Glutamatergic neuron (in vitro differentiated cells): Measurements from ENCODE around the gene FAM111A. TPM values are rescaled to one million over a fixed set of nuclear protein-coding genes. Genes with fewer than 3 reads are reported as not detected.
"Not testable (repeated sequence)": the region's sequence is repeated elsewhere in the genome, so short reads cannot be mapped to it uniquely, and the experiment has no call there.

Experiments used
- DNase-seq: peaks from one replicate; pipeline ENCODE4 v3.0.0; 2022
- H3K27ac Mint-ChIP-seq: one replicate; pipeline ENCODE4 v1.8.0; 2020; ENCODE audit warnings: mild to moderate bottlenecking, mixed read lengths, inconsistent platforms; ENCODE audit not compliant: unreplicated experiment
- H3K27me3 Mint-ChIP-seq: one replicate; pipeline ENCODE4 v1.8.0; 2020; ENCODE audit warnings: mild to moderate bottlenecking, moderate library complexity, mixed read lengths, inconsistent platforms; ENCODE audit not compliant: unreplicated experiment
- H3K36me3 Mint-ChIP-seq: one replicate; pipeline ENCODE4 v1.8.0; 2020; ENCODE audit warnings: mild to moderate bottlenecking, mixed read lengths, inconsistent platforms; ENCODE audit not compliant: unreplicated experiment
- H3K4me1 Mint-ChIP-seq: one replicate; pipeline ENCODE4 v1.8.0; 2020; ENCODE audit warnings: mild to moderate bottlenecking, low read depth, mixed read lengths, inconsistent platforms; ENCODE audit not compliant: unreplicated experiment
- H3K4me3 Mint-ChIP-seq: one replicate; pipeline ENCODE4 v1.8.0; 2020; ENCODE audit warnings: mild to moderate bottlenecking, mixed read lengths, inconsistent platforms; ENCODE audit not compliant: unreplicated experiment
- H3K9me3 Mint-ChIP-seq: one replicate; pipeline ENCODE4 v1.8.0; 2020; ENCODE audit warnings: mild to moderate bottlenecking, moderate library complexity, mixed read lengths, inconsistent platforms; ENCODE audit not compliant: unreplicated experiment
- CTCF ChIP-seq: fragments of 200-600 bp; sonication (generic); IDR thresholded peaks from one replicate; pipeline ENCODE4 v1.5.0; 2021; ENCODE audit not compliant: partially characterized antibody, unreplicated experiment
- long read RNA-seq: library from polyadenylated mRNA; unstranded; transcript quantifications from one replicate; pipeline ENCODE4 v2.0.0, GENCODE V29; 2020; ENCODE audit not compliant: unreplicated experiment
- total RNA-seq: library from RNA; stranded (reverse); fragmentation: NEBNext Ultra II Directional; extraction: Animal tissue kit (Norgen Biotek cat#: 25700); gene quantifications from one replicate; pipeline ENCODE4 v1.2.1, GENCODE V29; 2021; ENCODE audit not compliant: unreplicated experiment

The FAM111A gene, protein sequence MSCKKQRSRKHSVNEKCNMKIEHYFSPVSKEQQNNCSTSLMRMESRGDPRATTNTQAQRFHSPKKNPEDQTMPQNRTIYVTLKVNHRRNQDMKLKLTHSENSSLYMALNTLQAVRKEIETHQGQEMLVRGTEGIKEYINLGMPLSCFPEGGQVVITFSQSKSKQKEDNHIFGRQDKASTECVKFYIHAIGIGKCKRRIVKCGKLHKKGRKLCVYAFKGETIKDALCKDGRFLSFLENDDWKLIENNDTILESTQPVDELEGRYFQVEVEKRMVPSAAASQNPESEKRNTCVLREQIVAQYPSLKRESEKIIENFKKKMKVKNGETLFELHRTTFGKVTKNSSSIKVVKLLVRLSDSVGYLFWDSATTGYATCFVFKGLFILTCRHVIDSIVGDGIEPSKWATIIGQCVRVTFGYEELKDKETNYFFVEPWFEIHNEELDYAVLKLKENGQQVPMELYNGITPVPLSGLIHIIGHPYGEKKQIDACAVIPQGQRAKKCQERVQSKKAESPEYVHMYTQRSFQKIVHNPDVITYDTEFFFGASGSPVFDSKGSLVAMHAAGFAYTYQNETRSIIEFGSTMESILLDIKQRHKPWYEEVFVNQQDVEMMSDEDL
- 3.1 TPM for total RNA-seq
- long read RNA-seq: 0 reads

GRCh38 chr11:59142530-59143507 is at the start of gene FAM111A:
Gene FAM111A, plus strand, starts transcription at chr11:59142856. Its CDS starts 6,017 bp downstream, at chr11:59148873.
- Mint-ChIP-seq H3K4me3 (peak within 1 kb of the TSS; percentile 95), H3K4me1 (peaks cover 3% of the 10 kb centered on the region), H3K36me3 (no peaks in the 10 kb centered on the region), H3K9me3 (no peaks in the 10 kb centered on the region), H3K27me3 (peaks cover 11% of the 10 kb centered on the region), H3K27ac (no peak within 1 kb of the TSS)
- TF ChIP-seq CTCF: no peak
- peak; percentile 63 for DNase-seq

DNA sequence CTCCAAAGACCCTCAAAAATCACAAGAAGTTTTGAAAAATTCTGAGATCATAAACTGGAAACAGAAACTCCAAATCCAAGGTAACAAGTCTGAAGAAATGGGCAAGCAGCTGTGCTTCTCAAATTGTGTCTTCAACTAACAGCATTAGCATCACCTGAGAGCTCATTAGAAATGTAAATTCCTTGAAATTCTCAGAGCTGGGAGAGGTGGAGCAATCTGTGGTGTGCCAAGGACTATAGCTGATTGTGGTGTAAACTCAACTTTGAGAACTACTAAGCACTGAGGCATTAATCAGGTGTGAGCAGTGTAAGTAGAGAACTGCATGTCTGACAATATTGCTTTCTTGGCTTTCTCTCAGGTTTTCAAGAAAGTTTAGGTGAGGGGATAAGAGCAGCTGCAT is 49.1 kb upstream of the FAM111A start:
- H3K27me3 Mint-ChIP-seq, DNase-seq, H3K4me1 Mint-ChIP-seq, H3K27ac Mint-ChIP-seq, H3K4me3 Mint-ChIP-seq, H3K9me3 Mint-ChIP-seq, H3K36me3 Mint-ChIP-seq: not testable (repeated sequence)

- H3K27me3 Mint-ChIP-seq, DNase-seq, H3K36me3 Mint-ChIP-seq, H3K4me3 Mint-ChIP-seq, H3K4me1 Mint-ChIP-seq, H3K27ac Mint-ChIP-seq, H3K9me3 Mint-ChIP-seq: not testable (repeated sequence)
Measured at GRCh38 chr11:59095225-59095624, 47.4 kb upstream of the FAM111A start.

DNA sequence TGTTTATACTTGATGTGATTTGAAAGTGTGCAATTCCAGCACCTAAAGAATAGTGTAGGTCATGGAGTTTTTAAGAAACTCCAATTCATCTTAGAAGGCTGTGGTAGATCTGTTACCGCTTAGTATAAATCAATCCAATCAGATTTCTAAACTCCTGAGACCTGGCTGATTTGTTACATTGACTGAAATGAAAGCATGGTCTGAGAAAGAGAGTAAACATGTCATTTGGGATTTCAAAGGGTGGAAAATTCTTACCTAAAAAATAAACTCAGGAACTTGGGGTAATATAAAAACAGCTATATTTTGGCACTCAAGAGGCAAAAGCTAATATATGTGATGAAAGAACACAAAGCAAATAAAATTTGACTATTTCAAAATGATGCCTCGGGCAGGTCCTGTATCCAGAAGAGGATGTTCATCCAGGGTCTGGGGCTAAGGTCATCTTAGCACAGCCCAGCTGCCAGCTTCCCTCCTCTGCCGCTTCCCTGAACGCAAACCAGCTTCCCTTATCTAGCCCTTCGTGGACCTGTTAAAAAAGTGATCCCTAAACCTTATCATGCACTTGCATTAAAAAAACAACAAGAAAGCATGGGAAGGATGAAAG is 46.6 kb upstream of the FAM111A start:
- not testable (repeated sequence) for H3K4me1 Mint-ChIP-seq, H3K27ac Mint-ChIP-seq, H3K36me3 Mint-ChIP-seq, H3K27me3 Mint-ChIP-seq, H3K4me3 Mint-ChIP-seq, H3K9me3 Mint-ChIP-seq, DNase-seq

GRCh38 chr11:59097113-59097708 is 45.4 kb upstream of the FAM111A start:
- Mint-ChIP-seq H3K36me3 (no peaks in the 10 kb centered on the region), H3K9me3 (no peaks in the 10 kb centered on the region), H3K4me3 (no peak overlapping the region), H3K27me3 (peaks cover 2% of the 10 kb centered on the region), H3K27ac (no peak overlapping the region), H3K4me1 (no peaks in the 10 kb centered on the region)
- peak; percentile 69 for DNase-seq
- peak; percentile 62 for TF ChIP-seq CTCF

DNA sequence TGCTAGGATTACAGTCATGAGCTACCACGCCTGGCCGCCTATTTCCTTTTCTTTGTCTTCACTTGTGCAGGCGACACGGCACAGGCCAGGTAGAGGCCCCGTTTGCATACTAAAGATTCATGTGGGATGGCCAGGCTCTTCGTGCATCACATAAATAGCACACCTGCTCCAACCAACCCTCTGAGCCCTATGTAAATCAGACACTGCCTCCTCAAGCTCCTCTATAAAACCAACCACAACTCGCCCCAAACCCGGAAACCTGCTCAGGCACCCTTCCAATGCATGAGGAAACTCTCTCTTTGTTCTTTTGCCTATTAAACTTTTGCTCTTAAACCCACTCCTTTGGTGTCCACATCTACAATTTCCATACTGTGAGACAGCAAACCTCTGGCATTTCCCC is 44.7 kb upstream of the FAM111A start:
- not testable (repeated sequence) for H3K27me3 Mint-ChIP-seq, H3K4me1 Mint-ChIP-seq, DNase-seq, H3K36me3 Mint-ChIP-seq, H3K9me3 Mint-ChIP-seq, H3K27ac Mint-ChIP-seq, H3K4me3 Mint-ChIP-seq
